ENCODE results near the gene C1QTNF1.

Gene C1QTNF1

DNA sequence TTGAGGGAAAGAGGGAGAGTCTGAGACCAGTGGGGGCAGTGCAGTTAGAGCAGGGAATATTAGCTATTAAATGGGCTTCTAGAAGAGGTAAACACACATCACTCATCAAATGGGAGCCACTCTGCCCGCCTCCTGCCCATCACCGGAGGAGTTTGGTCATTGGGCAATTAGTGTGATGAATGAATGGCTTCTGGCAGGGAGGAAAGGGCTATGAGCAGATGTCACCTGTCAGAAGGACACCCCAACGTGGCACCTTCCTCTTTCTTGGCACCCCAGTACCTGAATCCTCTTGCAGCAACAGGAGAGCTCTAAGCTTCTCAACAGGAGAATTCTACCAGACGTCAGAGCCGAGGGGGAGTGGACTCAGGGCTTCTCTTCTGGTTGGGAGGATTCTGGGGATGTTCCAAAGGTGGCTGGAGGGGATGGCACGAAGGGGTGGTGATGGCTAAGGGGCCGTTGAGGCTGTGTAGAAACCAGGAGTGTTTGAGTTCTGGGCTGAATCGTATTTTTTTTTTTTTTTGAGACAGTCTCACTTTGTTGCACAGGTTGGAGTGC is 11.0 kb downstream of the C1QTNF1 start:
- no peak overlapping the region for H3K4me3 ChIP-seq (ENCODE audit: low read depth, low read length)
- TF ChIP-seq, protein P1, sequence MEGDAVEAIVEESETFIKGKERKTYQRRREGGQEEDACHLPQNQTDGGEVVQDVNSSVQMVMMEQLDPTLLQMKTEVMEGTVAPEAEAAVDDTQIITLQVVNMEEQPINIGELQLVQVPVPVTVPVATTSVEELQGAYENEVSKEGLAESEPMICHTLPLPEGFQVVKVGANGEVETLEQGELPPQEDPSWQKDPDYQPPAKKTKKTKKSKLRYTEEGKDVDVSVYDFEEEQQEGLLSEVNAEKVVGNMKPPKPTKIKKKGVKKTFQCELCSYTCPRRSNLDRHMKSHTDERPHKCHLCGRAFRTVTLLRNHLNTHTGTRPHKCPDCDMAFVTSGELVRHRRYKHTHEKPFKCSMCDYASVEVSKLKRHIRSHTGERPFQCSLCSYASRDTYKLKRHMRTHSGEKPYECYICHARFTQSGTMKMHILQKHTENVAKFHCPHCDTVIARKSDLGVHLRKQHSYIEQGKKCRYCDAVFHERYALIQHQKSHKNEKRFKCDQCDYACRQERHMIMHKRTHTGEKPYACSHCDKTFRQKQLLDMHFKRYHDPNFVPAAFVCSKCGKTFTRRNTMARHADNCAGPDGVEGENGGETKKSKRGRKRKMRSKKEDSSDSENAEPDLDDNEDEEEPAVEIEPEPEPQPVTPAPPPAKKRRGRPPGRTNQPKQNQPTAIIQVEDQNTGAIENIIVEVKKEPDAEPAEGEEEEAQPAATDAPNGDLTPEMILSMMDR (conservative IDR thresholded peaks at IDR 0.05; ENCODE audit: low read depth, low read length), result no peak

GRCh38 chr17:79035686-79036085 is 11.7 kb downstream of the C1QTNF1 start:
- H3K4me3 ChIP-seq (ENCODE audit: low read depth, low read length), result no peak overlapping the region
- TF ChIP-seq, protein P1 (conservative IDR thresholded peaks at IDR 0.05; ENCODE audit: low read depth, low read length), result no peak
- no peak for DNase-seq (ENCODE audit: low read depth)

More for the DNA sequence above, 11.0 kb downstream of the C1QTNF1 start:
- no peak for DNase-seq (ENCODE audit: low read depth)

- no peak for DNase-seq (ENCODE audit: low read depth)
- H3K4me3 ChIP-seq (ENCODE audit: low read depth, low read length), result no peak overlapping the region
- TF ChIP-seq, protein P1 (conservative IDR thresholded peaks at IDR 0.05; ENCODE audit: low read depth, low read length), result no peak
Observed at GRCh38 chr17:79036181-79036580, 12.2 kb downstream of the C1QTNF1 start.

DNA sequence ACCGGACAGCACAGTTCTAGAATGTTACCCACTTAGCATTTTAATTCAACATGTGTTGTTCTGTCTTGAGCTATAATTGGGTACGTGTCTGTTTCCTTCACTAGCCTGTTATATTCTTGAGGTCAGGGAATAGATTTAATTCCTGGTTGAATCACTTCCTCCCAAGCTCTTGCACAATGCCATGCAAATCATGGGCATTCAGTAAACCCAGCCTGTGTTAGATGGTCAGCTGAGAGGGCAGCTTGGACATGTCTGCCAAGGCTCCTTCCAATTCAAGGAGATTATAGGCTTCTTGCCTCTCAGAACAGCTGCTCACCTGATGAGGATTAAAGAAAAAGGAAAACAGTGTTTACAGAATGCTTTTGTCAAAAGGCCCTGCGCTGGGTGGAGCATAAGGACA is 12.6 kb downstream of the C1QTNF1 start:
- DNase-seq (ENCODE audit: low read depth), result peak; percentile 88
- H3K4me3 ChIP-seq (ENCODE audit: low read depth, low read length), result no peak overlapping the region
- TF ChIP-seq, protein P1 (conservative IDR thresholded peaks at IDR 0.05; ENCODE audit: low read depth, low read length), result no peak

GRCh38 chr17:79038545-79039135 is 14.7 kb downstream of the C1QTNF1 start:
- peak; percentile 94 for DNase-seq (ENCODE audit: low read depth)
- no peak overlapping the region for H3K4me3 ChIP-seq (ENCODE audit: low read depth, low read length)
- TF ChIP-seq, protein P1 (conservative IDR thresholded peaks at IDR 0.05; ENCODE audit: low read depth, low read length), result no peak

DNA sequence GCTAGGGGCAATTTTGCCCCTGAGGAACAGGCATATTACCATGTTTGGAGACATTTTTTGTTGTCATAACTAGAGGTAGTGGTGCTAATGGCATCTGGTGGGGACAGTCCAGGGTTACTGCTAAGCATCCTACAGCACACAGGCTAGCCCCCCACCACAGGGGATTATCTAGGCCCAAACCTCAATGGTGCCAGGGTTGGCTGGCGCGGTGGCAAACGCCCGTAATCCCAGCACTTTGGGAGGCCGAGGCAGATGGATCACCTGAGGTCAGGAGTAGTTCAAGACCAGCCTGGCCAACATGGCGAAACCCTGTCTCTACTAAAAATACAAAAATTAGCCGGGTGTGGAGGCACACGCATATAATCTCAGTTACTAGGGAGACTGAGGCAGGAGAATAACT is 15.2 kb downstream of the C1QTNF1 start:
- H3K4me3 ChIP-seq (ENCODE audit: low read depth, low read length), result no peak overlapping the region
- no peak for DNase-seq (ENCODE audit: low read depth)
- TF ChIP-seq, protein P1 (conservative IDR thresholded peaks at IDR 0.05; ENCODE audit: low read depth, low read length), result no peak

DNA sequence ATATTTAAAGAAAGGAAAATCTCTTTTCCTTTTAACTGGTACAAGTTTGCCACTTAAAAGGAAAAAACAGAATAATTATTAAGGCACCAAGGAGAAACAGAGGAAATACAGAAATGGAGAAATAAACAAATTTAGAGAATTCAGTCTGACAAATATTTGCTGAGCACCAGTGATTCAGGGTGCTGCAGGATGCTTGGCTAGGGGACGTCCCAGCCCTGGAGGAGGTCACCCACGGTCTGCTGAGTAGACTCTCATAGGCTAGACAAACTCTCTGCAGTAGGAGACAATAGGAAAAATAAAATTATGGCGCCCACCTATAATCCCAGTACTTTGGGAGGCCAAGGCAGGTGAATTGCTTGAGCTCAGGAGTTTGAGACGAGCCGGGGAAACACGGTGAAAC is 15.9 kb downstream of the C1QTNF1 start:
- DNase-seq (ENCODE audit: low read depth), result no peak
- TF ChIP-seq, protein P1 (conservative IDR thresholded peaks at IDR 0.05; ENCODE audit: low read depth, low read length), result no peak
- no peak overlapping the region for H3K4me3 ChIP-seq (ENCODE audit: low read depth, low read length)

Measured in choroid plexus epithelial cell (primary cell).